Stimulated activated CD4-positive, alpha-beta T cell treated with anti-CD3 and anti-CD28 coated beads, Interleukin-1b, Interleukin-23, amount 100 ng/mL, for 48 hours (primary cell): ENCODE data around the gene SYNE3.

Experiments
- DNase-seq: peaks from one replicate; pipeline ENCODE4 v3.0.0-alpha.2; 2020

Gene SYNE3

GRCh38 chr14:95471016-95471415 is 45.4 kb downstream of the SYNE3 start:
- no peak for DNase-seq

- no peak for DNase-seq
Measured at GRCh38 chr14:95469134-95469481, 47.3 kb downstream of the SYNE3 start.

- no peak for DNase-seq
Measured at GRCh38 chr14:95468448-95469133, 47.9 kb downstream of the SYNE3 start.

GRCh38 chr14:95467657-95468056 is 48.8 kb downstream of the SYNE3 start:
- no peak for DNase-seq

GRCh38 chr14:95467232-95467631 is 49.2 kb downstream of the SYNE3 start:
- DNase-seq, result no peak
